ENCODE measurements around the gene AGMO. TPM values are rescaled to one million over a fixed set of nuclear protein-coding genes. Genes with fewer than 3 reads are reported as not detected.

Gene AGMO
- total and polyA plus RNA-seq, 2 experiments from 2014 or later, result 0.42 to 0.55 TPM

DNA sequence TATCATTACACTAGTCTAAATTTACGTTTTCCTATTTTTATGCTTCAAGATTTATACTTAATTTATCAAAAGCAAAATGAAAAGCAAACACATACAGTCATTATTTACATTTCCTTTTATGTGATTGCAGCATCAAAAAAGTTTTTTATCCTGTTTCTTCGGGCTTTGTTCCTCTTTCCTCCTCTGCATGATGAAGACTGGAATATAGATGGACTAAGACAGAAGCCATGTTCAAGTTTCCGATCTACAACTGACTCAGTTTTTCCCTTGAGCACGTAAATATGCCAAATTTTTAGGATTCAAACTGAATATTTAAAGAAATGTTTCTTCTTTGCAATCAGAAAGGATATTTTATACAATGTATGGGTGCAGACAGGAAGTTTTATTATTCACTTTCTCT lies 385.7 kb downstream of the AGMO start:
- H3K4me2 ChIP-seq, result no peak overlapping the region
- no peaks in the 10 kb centered on the region for H3K27me3 Mint-ChIP-seq (ENCODE audit: insufficient read depth, low read depth, poor library complexity)
- no peaks in the 10 kb centered on the region for H3K36me3 ChIP-seq (ENCODE audit: insufficient read depth)
- H3K27ac Mint-ChIP-seq, result no peak overlapping the region
- TF ChIP-seq, protein P1, sequence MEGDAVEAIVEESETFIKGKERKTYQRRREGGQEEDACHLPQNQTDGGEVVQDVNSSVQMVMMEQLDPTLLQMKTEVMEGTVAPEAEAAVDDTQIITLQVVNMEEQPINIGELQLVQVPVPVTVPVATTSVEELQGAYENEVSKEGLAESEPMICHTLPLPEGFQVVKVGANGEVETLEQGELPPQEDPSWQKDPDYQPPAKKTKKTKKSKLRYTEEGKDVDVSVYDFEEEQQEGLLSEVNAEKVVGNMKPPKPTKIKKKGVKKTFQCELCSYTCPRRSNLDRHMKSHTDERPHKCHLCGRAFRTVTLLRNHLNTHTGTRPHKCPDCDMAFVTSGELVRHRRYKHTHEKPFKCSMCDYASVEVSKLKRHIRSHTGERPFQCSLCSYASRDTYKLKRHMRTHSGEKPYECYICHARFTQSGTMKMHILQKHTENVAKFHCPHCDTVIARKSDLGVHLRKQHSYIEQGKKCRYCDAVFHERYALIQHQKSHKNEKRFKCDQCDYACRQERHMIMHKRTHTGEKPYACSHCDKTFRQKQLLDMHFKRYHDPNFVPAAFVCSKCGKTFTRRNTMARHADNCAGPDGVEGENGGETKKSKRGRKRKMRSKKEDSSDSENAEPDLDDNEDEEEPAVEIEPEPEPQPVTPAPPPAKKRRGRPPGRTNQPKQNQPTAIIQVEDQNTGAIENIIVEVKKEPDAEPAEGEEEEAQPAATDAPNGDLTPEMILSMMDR (conservative IDR thresholded peaks at IDR 0.05; ENCODE audit: low read depth in 2 of 2), result no peak
- TF ChIP-seq, protein P2, sequence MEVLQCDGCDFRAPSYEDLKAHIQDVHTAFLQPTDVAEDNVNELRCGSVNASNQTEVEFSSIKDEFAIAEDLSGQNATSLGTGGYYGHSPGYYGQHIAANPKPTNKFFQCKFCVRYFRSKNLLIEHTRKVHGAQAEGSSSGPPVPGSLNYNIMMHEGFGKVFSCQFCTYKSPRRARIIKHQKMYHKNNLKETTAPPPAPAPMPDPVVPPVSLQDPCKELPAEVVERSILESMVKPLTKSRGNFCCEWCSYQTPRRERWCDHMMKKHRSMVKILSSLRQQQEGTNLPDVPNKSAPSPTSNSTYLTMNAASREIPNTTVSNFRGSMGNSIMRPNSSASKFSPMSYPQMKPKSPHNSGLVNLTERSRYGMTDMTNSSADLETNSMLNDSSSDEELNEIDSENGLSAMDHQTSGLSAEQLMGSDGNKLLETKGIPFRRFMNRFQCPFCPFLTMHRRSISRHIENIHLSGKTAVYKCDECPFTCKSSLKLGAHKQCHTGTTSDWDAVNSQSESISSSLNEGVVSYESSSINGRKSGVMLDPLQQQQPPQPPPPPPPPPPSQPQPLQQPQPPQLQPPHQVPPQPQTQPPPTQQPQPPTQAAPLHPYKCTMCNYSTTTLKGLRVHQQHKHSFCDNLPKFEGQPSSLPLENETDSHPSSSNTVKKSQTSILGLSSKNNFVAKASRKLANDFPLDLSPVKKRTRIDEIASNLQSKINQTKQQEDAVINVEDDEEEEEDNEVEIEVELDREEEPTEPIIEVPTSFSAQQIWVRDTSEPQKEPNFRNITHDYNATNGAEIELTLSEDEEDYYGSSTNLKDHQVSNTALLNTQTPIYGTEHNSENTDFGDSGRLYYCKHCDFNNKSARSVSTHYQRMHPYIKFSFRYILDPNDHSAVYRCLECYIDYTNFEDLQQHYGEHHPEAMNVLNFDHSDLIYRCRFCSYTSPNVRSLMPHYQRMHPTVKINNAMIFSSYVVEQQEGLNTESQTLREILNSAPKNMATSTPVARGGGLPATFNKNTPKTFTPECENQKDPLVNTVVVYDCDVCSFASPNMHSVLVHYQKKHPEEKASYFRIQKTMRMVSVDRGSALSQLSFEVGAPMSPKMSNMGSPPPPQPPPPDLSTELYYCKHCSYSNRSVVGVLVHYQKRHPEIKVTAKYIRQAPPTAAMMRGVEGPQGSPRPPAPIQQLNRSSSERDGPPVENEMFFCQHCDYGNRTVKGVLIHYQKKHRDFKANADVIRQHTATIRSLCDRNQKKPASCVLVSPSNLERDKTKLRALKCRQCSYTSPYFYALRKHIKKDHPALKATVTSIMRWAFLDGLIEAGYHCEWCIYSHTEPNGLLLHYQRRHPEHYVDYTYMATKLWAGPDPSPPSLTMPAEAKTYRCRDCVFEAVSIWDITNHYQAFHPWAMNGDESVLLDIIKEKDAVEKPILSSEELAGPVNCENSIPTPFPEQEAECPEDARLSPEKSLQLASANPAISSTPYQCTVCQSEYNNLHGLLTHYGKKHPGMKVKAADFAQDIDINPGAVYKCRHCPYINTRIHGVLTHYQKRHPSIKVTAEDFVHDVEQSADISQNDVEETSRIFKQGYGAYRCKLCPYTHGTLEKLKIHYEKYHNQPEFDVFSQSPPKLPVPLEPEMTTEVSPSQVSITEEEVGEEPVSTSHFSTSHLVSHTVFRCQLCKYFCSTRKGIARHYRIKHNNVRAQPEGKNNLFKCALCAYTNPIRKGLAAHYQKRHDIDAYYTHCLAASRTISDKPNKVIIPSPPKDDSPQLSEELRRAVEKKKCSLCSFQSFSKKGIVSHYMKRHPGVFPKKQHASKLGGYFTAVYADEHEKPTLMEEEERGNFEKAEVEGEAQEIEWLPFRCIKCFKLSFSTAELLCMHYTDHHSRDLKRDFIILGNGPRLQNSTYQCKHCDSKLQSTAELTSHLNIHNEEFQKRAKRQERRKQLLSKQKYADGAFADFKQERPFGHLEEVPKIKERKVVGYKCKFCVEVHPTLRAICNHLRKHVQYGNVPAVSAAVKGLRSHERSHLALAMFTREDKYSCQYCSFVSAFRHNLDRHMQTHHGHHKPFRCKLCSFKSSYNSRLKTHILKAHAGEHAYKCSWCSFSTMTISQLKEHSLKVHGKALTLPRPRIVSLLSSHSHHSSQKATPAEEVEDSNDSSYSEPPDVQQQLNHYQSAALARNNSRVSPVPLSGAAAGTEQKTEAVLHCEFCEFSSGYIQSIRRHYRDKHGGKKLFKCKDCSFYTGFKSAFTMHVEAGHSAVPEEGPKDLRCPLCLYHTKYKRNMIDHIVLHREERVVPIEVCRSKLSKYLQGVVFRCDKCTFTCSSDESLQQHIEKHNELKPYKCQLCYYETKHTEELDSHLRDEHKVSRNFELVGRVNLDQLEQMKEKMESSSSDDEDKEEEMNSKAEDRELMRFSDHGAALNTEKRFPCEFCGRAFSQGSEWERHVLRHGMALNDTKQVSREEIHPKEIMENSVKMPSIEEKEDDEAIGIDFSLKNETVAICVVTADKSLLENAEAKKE (CRISPR knock-in tag; IDR thresholded peaks at IDR 0.05), result no peak
- TF ChIP-seq CREB1 (CRISPR knock-in tag; IDR thresholded peaks at IDR 0.05; ENCODE audit: low read depth), result no peak
- TF ChIP-seq JUNB (IDR thresholded peaks at IDR 0.05; ENCODE audit: unreplicated experiment), result no peak
- no peak for TF ChIP-seq STAT1 (IDR thresholded peaks at IDR 0.05; ENCODE audit: unreplicated experiment)
- TF ChIP-seq EZH2phosphoT487 (IDR thresholded peaks at IDR 0.05; ENCODE audit: unreplicated experiment), result no peak
- TF ChIP-seq, protein P3, sequence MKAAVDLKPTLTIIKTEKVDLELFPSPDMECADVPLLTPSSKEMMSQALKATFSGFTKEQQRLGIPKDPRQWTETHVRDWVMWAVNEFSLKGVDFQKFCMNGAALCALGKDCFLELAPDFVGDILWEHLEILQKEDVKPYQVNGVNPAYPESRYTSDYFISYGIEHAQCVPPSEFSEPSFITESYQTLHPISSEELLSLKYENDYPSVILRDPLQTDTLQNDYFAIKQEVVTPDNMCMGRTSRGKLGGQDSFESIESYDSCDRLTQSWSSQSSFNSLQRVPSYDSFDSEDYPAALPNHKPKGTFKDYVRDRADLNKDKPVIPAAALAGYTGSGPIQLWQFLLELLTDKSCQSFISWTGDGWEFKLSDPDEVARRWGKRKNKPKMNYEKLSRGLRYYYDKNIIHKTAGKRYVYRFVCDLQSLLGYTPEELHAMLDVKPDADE (IDR thresholded peaks at IDR 0.05), result no peak
- no peak for TF ChIP-seq NANOG (IDR thresholded peaks at IDR 0.05; ENCODE audit: borderline replicate concordance)
- TF ChIP-seq EZH2 (IDR thresholded peaks at IDR 0.05; ENCODE audit: low read depth, unreplicated experiment), result no peak
- TF ChIP-seq ZNF331 (CRISPR knock-in tag; IDR thresholded peaks at IDR 0.05; ENCODE audit: low read depth), result no peak
- TF ChIP-seq POLR2AphosphoS5 (IDR thresholded peaks at IDR 0.05; ENCODE audit: low read depth), result no peak
- no peaks in the 10 kb centered on the region for H3K79me2 ChIP-seq (replicated peaks; ENCODE audit: insufficient read depth)
- peaks cover 13% of the 10 kb centered on the region; the same call in 1 of the 2 replicates for H3K9me2 ChIP-seq (ENCODE audit: insufficient read depth)
- H3K36me3 Mint-ChIP-seq (ENCODE audit: low read depth), result peaks cover 8% of the 10 kb centered on the region; the same call in 1 of the 3 replicates
- peaks cover 4% of the 10 kb centered on the region; the same call in 2 of the 3 replicates for H3K9me3 Mint-ChIP-seq
- no peaks in the 10 kb centered on the region for H4K20me1 ChIP-seq (replicated peaks; ENCODE audit: insufficient read depth)
- DNase-seq (ENCODE audit: low spot score) (no peak), ATAC-seq (no peak)
- no peak overlapping the region for H3K4me3 ChIP-seq
- H3K4me1 Mint-ChIP-seq, result peaks cover 8% of the 10 kb centered on the region
- H2AFZ ChIP-seq, result no peak overlapping the region
- H3K4me1 ChIP-seq (ENCODE audit: insufficient read depth), result no peaks in the 10 kb centered on the region
- H3F3A ChIP-seq (replicated peaks; ENCODE audit: low read depth), result no peaks in the 10 kb centered on the region
- H3K27me3 ChIP-seq (ENCODE audit: insufficient read depth), result no peaks in the 10 kb centered on the region
- no peak overlapping the region for H3K4me3 Mint-ChIP-seq
- no peak overlapping the region for H3K27ac ChIP-seq (ENCODE audit: low read depth)
